BJ (cell line): ENCODE measurements around the gene SH3GL3. TPM values are rescaled to one million over a fixed set of nuclear protein-coding genes. Genes with fewer than 3 reads are reported as not detected.

ENCODE experiments used
- CTCF ChIA-PET: fragments of 350-600 bp; formaldehyde crosslinking; extraction: SDS; loops from one replicate; lab custom pipeline; 2021; ENCODE audit warnings: antibody characterized with exemption, inconsistent platforms; lab: Yijun Ruan, JAX
- POLR2A ChIA-PET: fragments of 300-600 bp; sonication (Branson Sonifier 250); formaldehyde crosslinking; extraction: SDS; loops from one replicate; lab custom pipeline; 2021; ENCODE audit warnings: antibody characterized with exemption; lab: Charles Lee
- DNase-seq: peaks from one replicate; pipeline ENCODE4 v3.0.0-alpha.2; 2011; ENCODE audit warnings: low read depth
- H3K27me3 ChIP-seq: 2 replicates; pipeline ENCODE4 v1.6.0; 2011; ENCODE audit warnings: low read length; ENCODE audit not compliant: control insufficient read depth, insufficient read depth
- H3K36me3 ChIP-seq: 2 replicates; pipeline ENCODE4 v1.5.1; 2011; ENCODE audit warnings: low read length; ENCODE audit not compliant: control insufficient read depth, insufficient read depth
- H3K4me3 ChIP-seq: 2 replicates; pipeline ENCODE4 v1.5.1; 2011; ENCODE audit warnings: low read depth, mild to moderate bottlenecking, control low read depth, low read length
- CTCF ChIP-seq: IDR thresholded peaks from 2 replicates; pipeline ENCODE4 v1.5.1; 2011; ENCODE audit warnings: low read depth, mild to moderate bottlenecking, control low read depth, inconsistent platforms, low read length, moderate library complexity; ENCODE audit not compliant: insufficient read depth
- polyA plus RNA-seq: library from polyadenylated mRNA; depleted of rRNA; stranded (reverse); fragments of >200 nt; gene quantifications from 2 replicates; pipeline ENCODE4 v1.2.3, GENCODE V29; 2011

The SH3GL3 gene
- polyA plus RNA-seq, 1 experiment, result not detected

- TF ChIP-seq CTCF, result no peak
- H3K36me3 ChIP-seq, result no peaks in the 10 kb centered on the region
- ChIA-PET POLR2A (no interaction called here), CTCF (no interaction called here)
- no peak for DNase-seq
- no peak overlapping the region for H3K4me3 ChIP-seq
- H3K27me3 ChIP-seq, result no peaks in the 10 kb centered on the region
These were observed 25.1 kb upstream of the SH3GL3 start for GRCh38 chr15:83422081-83422480.

- POLR2A ChIA-PET, result no interaction called here
- Histone ChIP-seq H3K36me3 (no peaks in the 10 kb centered on the region), H3K4me3 (no peak overlapping the region), H3K27me3 (no peaks in the 10 kb centered on the region)
- no peak for DNase-seq
- TF ChIP-seq CTCF, result no peak
- CTCF ChIA-PET, result interaction anchor here (1.4 to 2.2 kb wide), 2 partner anchors 14 to 174 kb away, joined by 5 to 7 read pairs; no protein-coding TSS in a partner anchor
These were observed 24.6 kb upstream of the SH3GL3 start for GRCh38 chr15:83422541-83422940.

- Histone ChIP-seq H3K4me3 (no peak overlapping the region), H3K27me3 (no peaks in the 10 kb centered on the region), H3K36me3 (no peaks in the 10 kb centered on the region)
- no peak for TF ChIP-seq CTCF
- DNase-seq, result no peak
- POLR2A ChIA-PET, result no interaction called here
- CTCF ChIA-PET, result interaction anchor here (1.2 to 2.2 kb wide), 3 partner anchors 12 to 176 kb away, joined by 3 to 7 read pairs (median 5); no protein-coding TSS in a partner anchor
These were observed 23.0 kb upstream of the SH3GL3 start for GRCh38 chr15:83424101-83424500.

GRCh38 chr15:83430441-83430840, 16.7 kb upstream of the SH3GL3 start:
- ChIA-PET CTCF (interaction anchor here (0.6 to 3.8 kb wide), 4 partner anchors 8 to 182 kb away, joined by 3 to 21 read pairs (median 4); no protein-coding TSS in a partner anchor), POLR2A (no interaction called here)
- Histone ChIP-seq H3K27me3 (no peaks in the 10 kb centered on the region), H3K4me3 (no peak overlapping the region), H3K36me3 (no peaks in the 10 kb centered on the region)
- no peak for TF ChIP-seq CTCF
- no peak for DNase-seq

GRCh38 chr15:83431521-83431920, 15.6 kb upstream of the SH3GL3 start:
- H3K4me3 ChIP-seq, result no peak overlapping the region
- DNase-seq, result no peak
- ChIA-PET CTCF (interaction anchor here (3.8 kb wide), 1 partner anchor 183 kb away, joined by 21 read pairs; no protein-coding TSS in a partner anchor), POLR2A (no interaction called here)
- no peaks in the 10 kb centered on the region; the same call in 1 of the 2 replicates for H3K27me3 ChIP-seq
- H3K36me3 ChIP-seq, result no peaks in the 10 kb centered on the region
- no peak for TF ChIP-seq CTCF
